SU-DHL-6 (cell line): ENCODE results near the gene SMIM41.

Experiments
- EZH2phosphoT487 ChIP-seq: fragments of 200-600 bp; sonication (generic), shearing (Covaris generic); conservative IDR thresholded peaks from 2 replicates; pipeline ENCODE4 v1.6.1; 2018; ENCODE audit warnings: mild to moderate bottlenecking, antibody characterized with exemption, low read length, moderate library complexity, mixed read lengths
- TF ChIP-seq, protein P1 (sequence below): fragments of 200-600 bp; sonication (generic); IDR thresholded peaks from one replicate; pipeline ENCODE4 v1.5.1; 2017; ENCODE audit warnings: antibody characterized with exemption, mild to moderate bottlenecking, low read length, moderate library complexity; ENCODE audit not compliant: insufficient read depth, poor library complexity, severe bottlenecking

DNA sequence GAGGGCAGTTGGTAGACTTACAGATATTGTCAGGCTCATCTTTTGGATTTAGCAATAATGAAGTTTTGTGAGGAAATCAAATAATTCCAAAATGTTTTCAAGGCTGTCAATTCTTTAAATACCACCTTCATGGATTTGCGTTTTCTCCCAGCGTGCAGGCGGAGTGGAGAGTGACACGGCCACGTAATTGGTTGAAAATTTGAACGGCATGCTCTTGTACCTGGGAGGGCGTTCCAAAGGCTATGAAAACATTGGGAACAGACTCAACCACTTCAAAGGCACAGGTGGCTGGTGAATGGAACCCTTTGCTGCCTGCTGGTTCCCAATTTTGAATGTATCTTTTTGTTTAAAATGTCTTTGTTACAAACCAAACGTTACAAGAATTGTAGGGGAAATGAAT, 12.4 kb downstream of the SMIM41 start:
- TF ChIP-seq, protein P1, sequence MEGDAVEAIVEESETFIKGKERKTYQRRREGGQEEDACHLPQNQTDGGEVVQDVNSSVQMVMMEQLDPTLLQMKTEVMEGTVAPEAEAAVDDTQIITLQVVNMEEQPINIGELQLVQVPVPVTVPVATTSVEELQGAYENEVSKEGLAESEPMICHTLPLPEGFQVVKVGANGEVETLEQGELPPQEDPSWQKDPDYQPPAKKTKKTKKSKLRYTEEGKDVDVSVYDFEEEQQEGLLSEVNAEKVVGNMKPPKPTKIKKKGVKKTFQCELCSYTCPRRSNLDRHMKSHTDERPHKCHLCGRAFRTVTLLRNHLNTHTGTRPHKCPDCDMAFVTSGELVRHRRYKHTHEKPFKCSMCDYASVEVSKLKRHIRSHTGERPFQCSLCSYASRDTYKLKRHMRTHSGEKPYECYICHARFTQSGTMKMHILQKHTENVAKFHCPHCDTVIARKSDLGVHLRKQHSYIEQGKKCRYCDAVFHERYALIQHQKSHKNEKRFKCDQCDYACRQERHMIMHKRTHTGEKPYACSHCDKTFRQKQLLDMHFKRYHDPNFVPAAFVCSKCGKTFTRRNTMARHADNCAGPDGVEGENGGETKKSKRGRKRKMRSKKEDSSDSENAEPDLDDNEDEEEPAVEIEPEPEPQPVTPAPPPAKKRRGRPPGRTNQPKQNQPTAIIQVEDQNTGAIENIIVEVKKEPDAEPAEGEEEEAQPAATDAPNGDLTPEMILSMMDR = no peak
- no peak for TF ChIP-seq EZH2phosphoT487
